ENCODE results near the gene AKR7A2. TPM values are rescaled to one million over a fixed set of nuclear protein-coding genes. Genes with fewer than 3 reads are reported as not detected.

Gene AKR7A2
- total RNA-seq, 4 donors from 2014 or later = 51.6 to 73.6 (median 59.0) TPM

DNA sequence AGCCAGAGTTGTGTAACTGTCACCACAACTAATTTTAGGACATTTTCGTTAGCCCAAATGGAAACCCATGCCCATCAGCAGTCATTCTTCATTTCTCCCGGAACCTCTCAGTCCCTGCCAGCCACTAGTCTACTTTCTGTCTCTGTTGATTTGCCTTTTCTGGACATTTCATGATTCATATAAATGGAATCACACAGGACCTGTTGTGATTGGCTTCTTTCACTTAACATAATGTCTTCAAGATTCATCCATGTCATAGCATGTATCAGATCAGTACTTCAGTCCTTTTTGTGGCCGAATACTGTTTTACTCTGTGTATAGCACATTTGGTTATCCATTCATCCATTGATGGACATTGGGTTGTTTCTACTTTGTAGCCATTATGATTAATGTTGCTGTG is 7.3 kb upstream of the AKR7A2 start:
- TF ChIP-seq, protein P1, sequence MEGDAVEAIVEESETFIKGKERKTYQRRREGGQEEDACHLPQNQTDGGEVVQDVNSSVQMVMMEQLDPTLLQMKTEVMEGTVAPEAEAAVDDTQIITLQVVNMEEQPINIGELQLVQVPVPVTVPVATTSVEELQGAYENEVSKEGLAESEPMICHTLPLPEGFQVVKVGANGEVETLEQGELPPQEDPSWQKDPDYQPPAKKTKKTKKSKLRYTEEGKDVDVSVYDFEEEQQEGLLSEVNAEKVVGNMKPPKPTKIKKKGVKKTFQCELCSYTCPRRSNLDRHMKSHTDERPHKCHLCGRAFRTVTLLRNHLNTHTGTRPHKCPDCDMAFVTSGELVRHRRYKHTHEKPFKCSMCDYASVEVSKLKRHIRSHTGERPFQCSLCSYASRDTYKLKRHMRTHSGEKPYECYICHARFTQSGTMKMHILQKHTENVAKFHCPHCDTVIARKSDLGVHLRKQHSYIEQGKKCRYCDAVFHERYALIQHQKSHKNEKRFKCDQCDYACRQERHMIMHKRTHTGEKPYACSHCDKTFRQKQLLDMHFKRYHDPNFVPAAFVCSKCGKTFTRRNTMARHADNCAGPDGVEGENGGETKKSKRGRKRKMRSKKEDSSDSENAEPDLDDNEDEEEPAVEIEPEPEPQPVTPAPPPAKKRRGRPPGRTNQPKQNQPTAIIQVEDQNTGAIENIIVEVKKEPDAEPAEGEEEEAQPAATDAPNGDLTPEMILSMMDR (IDR thresholded peaks at IDR 0.05) = no peak
- ATAC-seq (ENCODE audit: low FRiP score) = no peak
- DNase-seq (ENCODE audit: low spot score) = no peak

DNA sequence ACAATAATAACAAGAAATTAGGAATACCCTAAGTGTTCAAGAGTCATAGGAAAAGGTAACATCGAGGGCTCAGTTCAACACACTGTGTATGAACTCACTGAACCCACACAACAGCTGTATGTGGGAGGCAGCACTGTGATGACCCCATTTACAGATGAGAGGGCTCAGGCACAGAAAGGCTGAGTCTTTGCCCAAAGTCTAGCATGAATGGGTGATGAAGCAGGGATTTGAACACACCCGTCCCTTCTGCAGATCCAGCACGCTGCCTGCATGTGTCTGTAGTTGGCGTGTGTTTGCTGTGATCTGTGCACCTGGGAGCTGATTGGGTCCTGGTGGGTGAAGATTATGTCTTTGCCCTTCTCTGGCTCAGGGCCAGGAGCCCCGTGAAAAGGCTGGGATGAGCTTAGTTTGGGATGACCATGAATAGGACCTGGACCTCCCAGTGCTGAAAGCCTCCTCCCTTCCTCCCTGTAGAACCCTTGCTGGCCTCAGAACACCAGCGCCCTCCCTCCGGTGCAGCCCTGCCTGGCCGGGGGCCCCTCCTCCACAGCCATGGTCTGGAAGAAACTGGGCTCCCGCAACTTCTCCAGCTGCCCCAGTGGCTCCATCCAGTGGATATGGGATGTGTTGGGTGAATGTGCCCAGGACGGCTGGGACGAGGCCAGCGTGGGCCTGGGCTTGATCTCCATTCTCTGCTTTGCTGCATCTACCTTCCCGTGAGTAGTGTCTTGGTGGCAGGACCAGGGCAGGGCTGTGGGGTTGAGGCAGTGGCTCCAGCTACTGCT is 5.4 kb upstream of the AKR7A2 start:
- no peak for ATAC-seq (ENCODE audit: low FRiP score)
- TF ChIP-seq, protein P1 (IDR thresholded peaks at IDR 0.05) = no peak
- DNase-seq (ENCODE audit: low spot score) = no peak

DNA sequence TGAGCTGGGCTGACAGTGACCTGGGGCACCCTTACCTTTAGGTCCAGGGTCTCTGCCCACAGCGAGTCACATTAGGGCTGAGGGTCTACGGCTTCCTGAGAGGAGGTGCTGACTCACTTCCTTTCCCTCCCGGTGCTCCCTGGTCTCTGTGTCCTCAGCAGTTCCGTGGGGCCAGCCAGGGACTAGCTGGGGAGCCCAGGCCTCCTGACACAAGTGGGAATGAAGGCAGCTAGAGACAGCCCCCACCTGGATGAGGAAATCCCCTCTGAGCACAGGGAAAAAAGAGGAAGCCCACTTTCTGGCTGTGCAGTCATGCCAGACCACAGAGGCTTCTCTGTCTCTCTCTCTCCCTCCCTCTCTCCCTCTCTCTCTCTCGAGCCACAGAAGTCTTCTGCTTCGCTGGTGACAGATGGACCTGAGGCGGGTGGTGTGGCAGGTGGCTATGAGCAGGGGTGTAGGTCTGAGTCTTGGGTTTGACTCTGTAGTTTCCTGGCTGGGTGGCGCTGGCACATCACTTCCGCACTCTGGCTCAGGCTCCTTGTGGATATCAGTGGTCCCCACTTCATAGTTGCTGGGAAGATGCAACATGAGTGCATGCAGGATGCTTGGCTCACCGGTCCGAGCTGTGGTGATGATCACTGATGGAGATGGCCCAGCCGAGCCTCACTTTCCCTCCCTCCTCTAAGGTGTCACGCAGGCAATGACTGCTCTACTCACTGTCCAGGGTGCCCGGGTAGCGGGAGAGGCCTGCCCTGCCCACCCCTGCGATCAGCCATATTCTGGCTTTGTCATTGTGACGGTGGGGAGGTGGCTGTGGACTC is 3.6 kb upstream of the AKR7A2 start:
- no peak for DNase-seq (ENCODE audit: low spot score)
- TF ChIP-seq, protein P1 (IDR thresholded peaks at IDR 0.05) = no peak

DNA sequence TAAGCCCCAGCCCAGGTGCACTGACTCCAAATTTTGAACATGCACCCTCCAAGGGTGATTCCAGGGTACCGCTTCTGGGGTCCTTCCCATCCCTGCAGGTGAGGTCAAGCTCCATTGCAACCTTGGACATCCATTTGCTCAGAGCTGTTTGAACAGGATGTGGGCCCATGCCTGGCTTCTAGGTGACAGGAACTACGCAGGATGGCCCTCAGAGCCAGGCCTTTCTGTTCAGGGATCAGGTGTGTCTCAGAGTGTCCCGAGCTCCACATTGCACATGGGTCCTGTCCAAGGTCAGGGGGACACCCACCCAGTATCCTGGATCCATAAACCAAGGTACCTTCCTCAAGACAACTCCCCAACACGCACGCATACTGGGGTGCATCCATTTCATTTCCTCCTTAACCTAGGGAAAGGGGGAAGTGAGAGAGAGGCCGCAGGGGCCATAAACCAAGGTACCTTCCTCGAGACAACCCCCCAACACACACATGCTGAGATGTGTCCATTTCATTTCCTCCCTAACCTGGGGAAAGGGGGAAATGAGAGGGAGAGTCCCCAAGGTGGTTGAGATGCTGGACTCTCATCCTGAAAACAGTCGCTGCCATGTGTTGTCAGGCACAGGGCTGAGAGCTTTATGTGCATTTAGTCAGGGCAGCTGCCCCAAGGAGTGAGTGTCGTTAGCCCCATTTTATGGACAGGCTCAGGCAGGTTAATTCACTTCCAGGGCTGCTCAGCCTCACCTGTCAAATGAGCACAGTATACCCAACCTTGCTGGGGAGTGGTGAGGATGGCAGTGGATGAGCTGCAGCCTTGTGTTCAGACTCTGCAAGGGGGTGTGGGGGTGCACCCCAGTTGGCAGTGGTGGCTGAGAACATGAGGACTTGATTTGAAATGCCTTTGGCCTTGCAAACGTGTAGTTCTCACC is 2.3 kb upstream of the AKR7A2 start:
- DNase-seq (ENCODE audit: low spot score) (no peak), ATAC-seq (ENCODE audit: low FRiP score) (no peak)
- TF ChIP-seq, protein P1 (IDR thresholded peaks at IDR 0.05) = no peak

More for the DNA sequence above, 3.6 kb upstream of the AKR7A2 start:
- ATAC-seq (ENCODE audit: low FRiP score) = no peak

DNA sequence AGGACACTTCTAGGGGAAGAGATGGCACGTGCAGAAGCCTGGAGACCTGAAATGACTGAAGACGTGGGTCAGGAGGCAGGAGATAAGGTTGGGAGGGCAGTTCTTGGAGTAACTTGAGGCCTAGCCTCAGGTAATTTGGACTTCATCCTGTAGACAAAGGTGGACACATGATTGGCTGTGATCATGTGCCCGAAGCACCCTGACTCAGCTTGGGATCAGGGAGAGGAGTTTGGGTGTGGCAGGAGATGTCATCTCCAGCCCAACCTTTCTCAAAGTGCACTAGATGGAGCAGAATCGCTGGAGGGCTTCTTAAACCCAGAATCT is 1.7 kb upstream of the AKR7A2 start:
- TF ChIP-seq, protein P1 (IDR thresholded peaks at IDR 0.05) = no peak
- DNase-seq (ENCODE audit: low spot score) (no peak), ATAC-seq (ENCODE audit: low FRiP score) (no peak)

DNA sequence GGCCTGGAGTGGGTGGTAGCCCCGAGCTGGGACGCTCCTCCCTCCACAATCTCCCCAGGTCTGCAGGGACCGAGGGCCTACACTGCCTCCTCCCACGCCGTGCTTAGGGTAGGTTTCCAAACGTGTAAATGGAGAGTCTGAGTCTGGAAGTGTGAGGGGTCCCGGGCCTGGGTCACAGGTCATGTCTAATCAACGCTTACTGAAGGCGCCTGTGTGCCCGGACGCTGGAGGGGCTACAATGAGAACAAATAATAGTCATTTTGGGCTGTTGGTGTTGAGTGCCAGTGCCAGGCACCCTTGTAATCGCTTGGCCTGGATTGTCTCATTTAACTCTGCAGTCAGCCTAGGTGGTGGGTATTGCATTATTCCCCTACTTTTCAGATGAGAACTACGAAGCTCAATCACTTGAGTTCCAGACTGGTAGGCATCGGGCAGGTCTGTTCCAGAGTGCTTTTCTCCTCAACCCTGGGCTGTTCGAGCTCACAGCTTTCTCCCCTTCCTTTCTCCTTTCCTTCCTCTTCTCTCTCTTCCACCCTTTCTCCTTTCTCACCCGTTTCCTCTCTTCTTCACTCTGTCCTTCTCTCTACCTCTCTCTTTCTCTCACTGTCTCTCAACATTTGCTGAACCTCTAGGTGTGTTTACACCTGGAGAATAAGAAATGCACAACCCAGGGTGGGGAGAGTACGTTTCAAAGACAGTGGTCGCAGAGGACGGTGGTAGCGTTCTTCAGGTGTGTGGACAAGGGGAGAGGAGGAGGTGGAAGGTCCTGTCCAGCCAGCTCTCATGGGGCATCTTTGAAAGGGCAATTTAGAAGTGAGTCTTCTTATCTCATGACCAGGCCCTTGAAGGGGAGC is 1.1 kb upstream of the AKR7A2 start:
- peak; percentile 0 for ATAC-seq (ENCODE audit: low FRiP score)

More for the DNA sequence above, 1.1 kb upstream of the AKR7A2 start:
- DNase-seq (ENCODE audit: low spot score) = no peak
- TF ChIP-seq, protein P1 (IDR thresholded peaks at IDR 0.05) = no peak

All from omental fat pad (tissue), 4 donors.